Upper lobe of left lung (tissue), 6 donors: ENCODE data around the gene C1QTNF6. TPM values are rescaled to one million over a fixed set of nuclear protein-coding genes. Genes with fewer than 3 reads are reported as not detected.

Source experiments
- ATAC-seq, 2 donors: fragments of 200-7000 bp; cut with Tn5 transposase; one replicate each; pipeline ENCODE4 v1.9.1; 2022; ENCODE audit warnings: mild to moderate bottlenecking in 2 of 2, moderate library complexity in 2 of 2; ENCODE audit not compliant: low FRiP score in 2 of 2
- DNase-seq, 2 donors: peaks; one replicate each; pipeline ENCODE4 v3.0.0-alpha.2; 2019 to 2020
- H3K27ac ChIP-seq, 4 donors: fragments of 200-600 bp; sonication (generic); one replicate each; pipeline ENCODE4 v1.5.1; 2016 to 2019
- H3K27me3 ChIP-seq, 4 donors: fragments of 200-600 bp; sonication (generic); one replicate each; pipeline ENCODE4 v1.5.1; 2017 to 2019
- H3K36me3 ChIP-seq, 4 donors: fragments of 200-600 bp; sonication (generic); one replicate each; pipeline ENCODE4 v1.5.1; 2016 to 2019
- H3K4me1 ChIP-seq, 4 donors: fragments of 200-600 bp; sonication (generic); one replicate each; pipeline ENCODE4 v1.5.1; 2018 to 2019
- H3K4me3 ChIP-seq, 4 donors: fragments of 200-600 bp; sonication (generic); one replicate each; pipeline ENCODE4 v1.5.1; 2017 to 2019; ENCODE audit warnings: mild to moderate bottlenecking in 2 of 4, moderate library complexity in 1 of 4
- H3K9me3 ChIP-seq, 4 donors: fragments of 200-600 bp; sonication (generic); one replicate each; pipeline ENCODE4 v1.5.1; 2018 to 2019
- CTCF ChIP-seq, 6 experiments: fragments of 450-650 bp in 4 of 6; fragments of 200-600 bp in 2 of 6; sonication (generic) in 2 of 6; IDR thresholded peaks; one replicate each; pipeline ENCODE4 v1.5.1; 2016 to 2019; ENCODE audit warnings: antibody characterized with exemption in 6 of 6
- EP300 ChIP-seq, 4 donors: sonication (generic); formaldehyde crosslinking; IDR thresholded peaks; one replicate each; pipeline ENCODE4 v1.5.1; 2017; ENCODE audit warnings: antibody characterized with exemption in 4 of 4, control low read depth in 2 of 4
- POLR2A ChIP-seq, 4 donors: fragments of 450-650 bp; IDR thresholded peaks; one replicate each; pipeline ENCODE4 v1.5.1; 2016 to 2017; ENCODE audit warnings: antibody characterized with exemption in 4 of 4, mild to moderate bottlenecking in 2 of 4
- POLR2AphosphoS5 ChIP-seq, 2 donors: sonication (generic); formaldehyde crosslinking; IDR thresholded peaks; one replicate each; pipeline ENCODE4 v1.5.1; 2017; ENCODE audit warnings: antibody characterized with exemption in 2 of 2
- WGBS, 2 donors: methylation state at CpG; one replicate each; pipeline ENCODE4 v1.1.5; 2017 to 2018; 5-methylcytosine and 5-hydroxymethylcytosine counted together
- total RNA-seq, 6 donors: library from RNA; depleted of rRNA in 4 of 6; stranded (reverse); fragments of >200 nt in 4 of 6; gene quantifications; one replicate each; pipeline versions ENCODE4 v1.1.0 to v1.2.1, GENCODE V29; 2016 to 2021
- donor health status: DM: no; HTN: no; CAD: no; lungs with moderate emphysema.
- donor health status: DM: no; HTN: yes; CAD: no; lungs with severe emphysema.

The C1QTNF6 gene
- total RNA-seq, 6 donors from 2014 or later, result 2.1 to 8.4 (median 4.7) TPM

- Histone ChIP-seq H3K27ac (peak overlapping the region; percentile 68 to 89 (median 88)), H3K4me1 (peaks cover 35 to 38% (median 37%) of the 10 kb centered on the region in 4 donors), H3K36me3 (no peaks in the 10 kb centered on the region), H3K27me3 (no peaks in the 10 kb centered on the region), H3K4me3 (peak overlapping the region in 2 of 4 donors; percentile 39 to 43), H3K9me3 (no peaks in the 10 kb centered on the region)
- 56 to 57% methylated on average over 4 of the region's 4 CpGs for whole genome bisulfite sequencing, 2 donors
- DNase-seq, result no peak
- TF ChIP-seq POLR2AphosphoS5 (IDR thresholded peaks at IDR 0.05) (peak in 1 of 2 donors; percentile 35), CTCF (IDR thresholded peaks at IDR 0.05) (no peak)
- no peak for ATAC-seq
Measured at GRCh38 chr22:37186997-37187522, 987 bp downstream of the C1QTNF6 start.

- TF ChIP-seq POLR2AphosphoS5 (IDR thresholded peaks at IDR 0.05) (no peak), POLR2A (IDR thresholded peaks at IDR 0.05) (no peak), CTCF (IDR thresholded peaks at IDR 0.05) (no peak), EP300 (IDR thresholded peaks at IDR 0.05) (no peak)
Measured at GRCh38 chr22:37186228-37186996, 1.6 kb downstream of the C1QTNF6 start.

GRCh38 chr22:37185646-37186227 is 2.3 kb downstream of the C1QTNF6 start:
- Histone ChIP-seq H3K4me3 (no peak overlapping the region), H3K9me3 (no peaks in the 10 kb centered on the region), H3K27ac (peak overlapping the region in 3 of 4 donors; percentile 51 to 88 (median 87)), H3K27me3 (no peaks in the 10 kb centered on the region), H3K36me3 (no peaks in the 10 kb centered on the region), H3K4me1 (peaks cover 35 to 38% (median 37%) of the 10 kb centered on the region in 4 donors)
- TF ChIP-seq POLR2A (IDR thresholded peaks at IDR 0.05) (no peak), EP300 (IDR thresholded peaks at IDR 0.05) (no peak), CTCF (IDR thresholded peaks at IDR 0.05) (no peak), POLR2AphosphoS5 (IDR thresholded peaks at IDR 0.05) (no peak)
- DNase-seq, result no peak
- no peak for ATAC-seq
- 80 to 88% methylated on average over 12 to 13 of the region's 13 CpGs for WGBS, 2 donors

More at GRCh38 chr22:37186228-37186996, 1.6 kb downstream of the C1QTNF6 start:
- DNase-seq (no peak), ATAC-seq (peak in 1 of 2 donors; percentile 38)
- Histone ChIP-seq H3K4me1 (peaks cover 35 to 38% (median 37%) of the 10 kb centered on the region in 4 donors), H3K4me3 (peak overlapping the region in 2 of 4 donors; percentile 2 to 43), H3K36me3 (no peaks in the 10 kb centered on the region), H3K27me3 (no peaks in the 10 kb centered on the region), H3K9me3 (no peaks in the 10 kb centered on the region), H3K27ac (peak overlapping the region; percentile 68 to 89 (median 88))
- 53 to 61% methylated on average over 9 of the region's 9 CpGs for WGBS, 2 donors

GRCh38 chr22:37184816-37185541 is 3.1 kb downstream of the C1QTNF6 start:
- peak overlapping the region in 3 of 4 donors; percentile 9 to 87 (median 51) for H3K27ac ChIP-seq
- WGBS, 2 donors, result 89 to 93% methylated on average over 18 of the region's 18 CpGs
- ATAC-seq, result no peak

More at GRCh38 chr22:37184816-37185541, 3.1 kb downstream of the C1QTNF6 start:
- no peak overlapping the region for H3K4me3 ChIP-seq
- DNase-seq, result no peak
- no peak for TF ChIP-seq POLR2A (IDR thresholded peaks at IDR 0.05)
- no peak for TF ChIP-seq POLR2AphosphoS5 (IDR thresholded peaks at IDR 0.05)
- no peak for TF ChIP-seq EP300 (IDR thresholded peaks at IDR 0.05)
- TF ChIP-seq CTCF (IDR thresholded peaks at IDR 0.05), result no peak
- H3K27me3 ChIP-seq, result no peaks in the 10 kb centered on the region
- H3K36me3 ChIP-seq, result no peaks in the 10 kb centered on the region
- H3K4me1 ChIP-seq, result peaks cover 37 to 44% (median 41%) of the 10 kb centered on the region in 4 donors
- H3K9me3 ChIP-seq, result no peaks in the 10 kb centered on the region
